Measurements from ENCODE around the gene RAB37. TPM values are rescaled to one million over a fixed set of nuclear protein-coding genes. Genes with fewer than 3 reads are reported as not detected.

Gene RAB37
- polyA plus RNA-seq, 10 donors, result 0.38 to 2.6 (median 1.5) TPM

GRCh38 chr17:74744714-74745547 lies 7.9 kb downstream of the RAB37 start:
- peak; percentile 27 to 72 (median 66) for DNase-seq

DNA sequence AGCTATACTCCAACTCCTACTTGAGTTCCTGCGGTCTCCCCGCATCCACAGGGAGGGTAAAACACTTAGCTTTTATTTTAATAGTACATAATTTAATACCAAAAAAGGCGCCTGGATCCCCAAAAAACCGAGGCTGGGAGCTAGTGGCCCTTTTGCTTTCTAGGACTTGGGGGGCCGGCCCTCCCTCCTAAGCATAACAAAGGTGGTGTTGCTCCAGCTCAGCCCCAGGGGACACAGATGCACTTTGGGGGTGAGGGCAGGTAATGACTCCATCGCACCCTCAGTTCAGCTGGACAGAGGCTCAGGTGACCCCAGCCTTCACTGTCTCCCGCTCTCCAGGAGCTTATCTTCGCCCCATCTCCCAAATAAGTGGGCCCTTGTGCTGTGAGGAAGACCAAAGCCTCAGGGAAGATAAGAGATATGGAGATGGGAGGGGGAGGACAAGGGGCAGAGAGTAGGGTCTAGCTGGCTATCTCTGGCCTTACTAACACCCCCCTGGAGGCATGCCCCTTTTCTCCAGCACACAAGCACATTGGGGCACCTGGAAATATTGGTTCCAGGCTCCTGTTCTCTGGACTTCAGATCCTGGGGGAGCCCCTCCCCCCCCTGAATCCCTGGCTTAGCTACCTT lies 8.6 kb downstream of the RAB37 start:
- DNase-seq, result no peak

GRCh38 chr17:74746376-74746775 lies 9.3 kb downstream of the RAB37 start:
- no peak for DNase-seq

- DNase-seq, result peak in 1 of 3 donors; percentile 32
Measured at GRCh38 chr17:74746922-74747321, 9.9 kb downstream of the RAB37 start.

DNA sequence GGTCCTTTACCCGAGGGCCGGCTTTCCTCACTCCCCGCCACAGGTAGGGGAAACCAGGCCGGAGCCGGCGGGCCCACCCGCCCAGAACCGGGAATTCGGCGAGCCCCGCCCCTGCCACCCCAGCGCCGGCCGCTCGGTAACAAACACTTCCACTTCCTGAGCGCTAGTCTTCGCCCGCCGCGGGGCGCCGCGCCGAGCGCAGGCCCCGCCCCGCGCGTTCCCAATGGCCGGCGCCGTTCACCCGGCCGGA lies 11.1 kb downstream of the RAB37 start:
- DNase-seq, result no peak

DNA sequence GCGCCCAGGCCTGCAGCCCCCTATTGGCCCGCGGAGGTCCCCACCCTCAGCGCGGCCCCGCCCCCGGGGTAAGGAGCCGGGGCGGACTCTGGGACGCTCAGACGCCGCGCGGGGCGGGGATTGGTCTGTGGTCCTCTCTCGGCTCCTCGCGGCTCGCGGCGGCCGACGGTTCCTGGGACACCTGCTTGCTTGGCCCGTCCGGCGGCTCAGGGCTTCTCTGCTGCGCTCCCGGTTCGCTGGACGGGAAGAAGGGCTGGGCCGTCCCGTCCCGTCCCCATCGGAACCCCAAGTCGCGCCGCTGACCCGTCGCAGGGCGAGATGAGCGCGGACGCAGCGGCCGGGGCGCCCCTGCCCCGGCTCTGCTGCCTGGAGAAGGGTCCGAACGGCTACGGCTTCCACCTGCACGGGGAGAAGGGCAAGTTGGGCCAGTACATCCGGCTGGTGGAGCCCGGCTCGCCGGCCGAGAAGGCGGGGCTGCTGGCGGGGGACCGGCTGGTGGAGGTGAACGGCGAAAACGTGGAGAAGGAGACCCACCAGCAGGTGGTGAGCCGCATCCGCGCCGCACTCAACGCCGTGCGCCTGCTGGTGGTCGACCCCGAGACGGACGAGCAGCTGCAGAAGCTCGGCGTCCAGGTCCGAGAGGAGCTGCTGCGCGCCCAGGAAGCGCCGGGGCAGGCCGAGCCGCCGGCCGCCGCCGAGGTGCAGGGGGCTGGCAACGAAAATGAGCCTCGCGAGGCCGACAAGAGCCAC lies 11.6 kb downstream of the RAB37 start, which contains the start of gene NHERF1:
Gene NHERF1, plus strand, starts transcription at position 100 of the 750 bp plus-strand sequence. Its CDS starts 219 bp downstream, at position 319.
- DNase-seq, result peak; percentile 88 to 95 (median 93)

- no peak for DNase-seq
Measured at GRCh38 chr17:74749279-74750038, 12.4 kb downstream of the RAB37 start.

DNA sequence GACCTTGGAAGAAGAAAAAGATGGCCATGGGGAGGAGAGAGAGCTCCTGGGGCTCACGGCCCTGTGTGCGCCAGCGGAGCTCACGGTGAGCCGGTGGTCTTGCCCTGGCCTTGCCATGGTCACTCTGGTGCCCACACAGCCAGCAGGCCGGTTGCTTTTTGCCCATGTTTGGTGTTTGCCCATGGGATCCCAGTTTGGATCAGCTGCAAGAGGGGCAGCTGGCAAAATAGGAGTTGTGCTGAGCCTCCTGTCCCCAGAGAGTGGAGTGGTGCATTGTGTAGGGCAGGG lies 12.9 kb downstream of the RAB37 start:
- DNase-seq, result no peak

GRCh38 chr17:74750327-74751069 lies 13.4 kb downstream of the RAB37 start:
- DNase-seq, result no peak

GRCh38 chr17:74752415-74752814 lies 15.4 kb downstream of the RAB37 start:
- no peak for DNase-seq

DNA sequence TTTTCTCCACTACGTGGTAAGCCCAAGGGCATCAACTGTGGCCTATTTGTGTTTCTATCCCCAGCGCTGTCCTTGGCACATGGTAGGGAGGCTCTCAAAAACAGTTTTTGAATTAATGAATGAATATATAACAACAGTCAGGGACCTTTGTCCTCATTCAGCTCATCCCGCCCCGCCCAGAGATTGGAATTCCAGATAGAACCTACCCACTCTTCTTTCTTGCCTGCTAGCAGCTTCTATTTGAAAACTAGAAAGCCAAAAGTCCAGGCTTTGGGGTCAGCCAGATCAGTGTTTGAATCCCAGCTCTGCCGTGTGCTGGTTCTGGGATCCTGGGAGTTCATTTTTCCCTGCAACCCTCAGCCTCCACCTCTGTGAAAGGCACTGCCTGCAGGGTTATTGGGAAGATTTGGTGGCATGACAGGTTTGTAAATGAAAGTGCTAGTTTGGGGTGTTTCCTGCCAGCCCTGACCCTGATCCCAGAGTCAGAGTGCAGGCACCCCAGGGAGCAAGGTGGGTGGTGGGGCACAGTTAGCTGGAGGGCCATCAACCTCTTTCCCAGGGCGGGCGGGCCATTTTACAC lies 15.9 kb downstream of the RAB37 start:
- no peak for DNase-seq

DNA sequence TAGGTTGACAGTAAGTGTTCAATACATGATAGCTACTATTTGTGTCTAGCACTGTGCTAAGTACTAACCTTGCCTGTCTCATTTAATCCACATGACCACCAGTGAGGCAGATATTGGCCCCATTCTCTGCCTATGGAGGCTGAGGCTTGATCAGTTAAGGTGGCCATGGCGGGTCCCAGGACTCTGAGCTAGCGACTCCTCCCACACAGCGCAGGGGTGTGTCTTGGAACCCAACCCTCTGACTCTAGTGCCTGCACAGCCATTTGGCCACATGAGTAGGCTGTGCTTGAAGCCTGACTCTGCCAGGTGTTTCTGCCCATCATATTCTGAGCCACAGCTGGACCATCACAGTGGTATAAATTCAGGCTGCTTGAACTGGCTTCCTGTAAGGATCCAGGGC lies 17.8 kb downstream of the RAB37 start:
- DNase-seq, result no peak

DNA sequence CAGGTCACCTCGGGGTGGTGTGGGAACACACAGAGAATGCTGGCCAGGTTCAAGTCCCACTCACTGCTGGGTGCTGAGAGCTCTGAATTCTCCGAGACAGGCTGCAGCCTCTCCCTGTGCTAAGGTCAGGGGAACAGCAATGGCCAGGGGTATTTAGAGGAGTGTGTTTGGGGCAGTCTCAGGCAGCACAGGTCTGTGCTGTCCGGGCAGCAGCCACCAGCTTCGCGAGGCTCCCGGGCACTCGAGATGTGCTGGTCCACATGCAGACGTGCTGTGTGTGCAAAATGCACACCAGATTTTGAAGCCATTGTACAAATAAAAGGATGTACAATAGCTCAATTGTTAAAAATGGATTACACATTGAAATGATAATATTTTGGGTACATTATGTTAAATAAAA lies 18.5 kb downstream of the RAB37 start:
- no peak for DNase-seq

- no peak for DNase-seq
Measured at GRCh38 chr17:74756891-74757290, 19.8 kb downstream of the RAB37 start.

GRCh38 chr17:74757502-74757901 lies 20.4 kb downstream of the RAB37 start:
- DNase-seq, result peak in 1 of 3 donors; percentile 32

DNA sequence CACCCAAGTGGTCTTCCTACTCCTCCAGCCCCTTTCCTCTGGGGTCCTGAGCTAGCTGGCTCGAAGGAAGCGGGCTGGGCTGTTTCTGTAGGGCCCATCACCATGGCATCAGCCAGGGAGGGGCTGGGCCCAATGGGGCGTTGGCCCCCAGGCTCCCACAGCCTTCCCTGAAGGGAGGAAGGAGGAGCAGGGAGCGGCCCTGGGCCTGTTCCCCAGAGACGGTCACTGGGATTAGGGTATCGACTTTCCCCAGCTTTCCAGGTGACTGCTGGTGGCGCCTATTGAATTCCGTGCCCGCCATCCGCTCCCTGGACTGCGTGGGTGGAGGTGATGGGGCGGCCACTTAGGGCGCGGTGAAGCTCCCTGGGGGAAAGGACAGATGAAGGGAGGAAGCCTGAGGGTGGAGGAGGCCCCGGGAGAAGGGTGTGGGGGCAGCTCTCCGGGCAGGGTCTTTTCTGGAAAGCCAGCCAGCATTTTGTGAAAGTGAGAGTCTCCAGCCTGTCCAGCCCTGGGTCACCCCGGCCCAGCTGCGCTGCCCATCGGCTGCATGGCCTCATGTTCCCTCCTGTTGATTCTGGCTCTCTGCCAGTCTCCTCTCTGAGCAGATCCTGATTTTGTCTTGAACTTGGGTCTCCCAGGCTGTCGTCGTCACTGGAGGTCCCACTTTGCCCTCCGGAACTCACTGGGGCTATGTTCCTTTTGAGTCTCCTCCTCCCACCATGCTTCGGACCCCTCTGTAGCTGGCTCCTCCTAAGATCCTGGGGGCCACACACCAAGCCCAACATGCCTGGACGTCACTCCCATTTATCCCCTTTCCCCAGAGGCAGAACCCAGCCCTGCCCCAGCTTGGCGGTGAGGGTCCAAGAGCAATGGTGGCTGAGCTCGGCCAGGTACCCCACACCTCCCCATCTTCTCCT lies 21.1 kb downstream of the RAB37 start:
- peak in 1 of 3 donors; percentile 48 for DNase-seq

GRCh38 chr17:74758848-74759168 lies 21.8 kb downstream of the RAB37 start:
- peak in 2 of 3 donors; percentile 33 to 49 for DNase-seq

DNA sequence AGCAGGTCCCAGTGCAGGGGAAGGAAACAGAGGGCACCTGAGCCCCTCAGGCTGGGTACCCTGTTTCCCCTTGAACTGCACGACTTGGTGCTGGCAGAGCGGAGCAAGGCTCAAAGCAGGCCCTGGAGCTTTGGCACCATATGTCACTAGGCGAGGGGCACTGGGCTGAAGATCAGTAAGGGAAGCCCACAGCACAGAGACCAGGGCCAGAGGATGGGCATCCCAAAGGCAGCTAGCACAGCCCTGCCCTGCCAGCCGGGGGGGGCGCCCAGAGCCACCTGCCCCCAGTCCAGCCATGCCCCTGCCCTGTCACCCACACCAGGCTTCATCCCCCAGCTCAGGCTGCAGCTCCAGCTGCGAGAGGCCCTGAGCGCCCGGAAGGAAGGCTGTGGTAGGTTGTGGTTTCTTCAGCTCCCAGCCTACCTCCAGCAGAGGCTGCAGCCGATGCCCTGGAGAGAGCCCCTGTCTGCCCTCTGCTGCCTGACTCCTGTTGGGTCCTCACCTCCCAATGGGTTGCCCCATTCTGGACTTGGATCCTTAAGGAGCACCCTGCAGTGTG lies 22.3 kb downstream of the RAB37 start:
- DNase-seq, result no peak

- no peak for DNase-seq
Measured at GRCh38 chr17:74759941-74760340, 22.9 kb downstream of the RAB37 start.
